GM06990 (cell line): ENCODE measurements around the gene C1orf167.

Source experiments
- DNase-seq: peaks from one replicate; pipeline ENCODE4 v3.0.0-alpha.2; 2011; ENCODE audit not compliant: insufficient read length; ENCODE audit errors: extremely low read depth
- H3K27me3 ChIP-seq: replicated peaks from 2 replicates; pipeline ENCODE4 v1.6.0; 2011; ENCODE audit warnings: low read length; ENCODE audit not compliant: control insufficient read depth, insufficient read depth
- H3K36me3 ChIP-seq: 2 replicates; pipeline ENCODE4 v1.5.1; 2011; ENCODE audit warnings: low read length; ENCODE audit not compliant: control insufficient read depth, insufficient read depth
- H3K4me3 ChIP-seq: replicated peaks from 2 replicates; pipeline ENCODE4 v1.5.1; 2011; ENCODE audit warnings: low read depth, mild to moderate bottlenecking, control low read depth, low read length
- TF ChIP-seq, protein P1 (sequence below): IDR thresholded peaks from 2 replicates; pipeline ENCODE4 v1.5.1; 2011; ENCODE audit warnings: low read length, control low read depth, mild to moderate bottlenecking, inconsistent platforms; ENCODE audit not compliant: insufficient read depth, poor library complexity, severe bottlenecking

The C1orf167 gene

DNA sequence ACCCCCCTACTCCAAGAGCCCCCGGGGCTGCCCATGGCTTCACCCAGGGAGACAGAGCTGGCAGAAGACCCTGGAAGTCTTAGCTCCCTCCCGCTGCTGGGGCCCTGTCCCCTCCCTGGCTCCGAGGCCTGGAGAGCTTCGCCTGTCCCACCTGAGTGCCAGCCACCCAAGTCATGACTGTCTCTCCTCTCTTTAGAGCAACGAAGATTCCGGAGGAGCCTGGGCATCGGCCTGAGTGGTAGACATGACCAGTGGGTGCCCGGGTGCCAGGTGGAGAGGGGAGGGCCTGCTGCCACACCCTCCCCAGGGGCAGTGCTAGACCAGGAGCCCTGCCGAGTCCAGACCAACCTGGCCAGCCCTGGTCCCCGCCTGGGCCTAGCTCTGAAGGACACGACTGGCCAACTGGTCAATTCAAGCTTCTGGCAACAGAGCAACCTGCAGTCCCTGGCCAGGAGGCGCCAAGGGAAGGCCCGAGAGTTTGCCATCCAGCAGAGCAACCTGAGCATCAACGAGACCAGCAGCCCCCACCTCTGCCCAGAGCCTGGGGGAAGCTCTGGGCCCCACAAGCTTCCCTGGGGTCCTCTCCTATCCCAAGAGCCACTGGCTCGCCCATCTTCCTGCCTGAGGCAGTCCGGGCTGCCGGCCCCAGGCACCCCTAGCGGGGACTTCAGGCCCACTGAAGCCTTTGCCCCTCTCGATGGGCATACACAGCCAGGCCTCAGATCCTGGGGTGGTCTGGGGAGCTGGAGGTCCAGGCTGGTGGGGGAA, 3.9 kb downstream of the C1orf167 start:
- no peaks in the 10 kb centered on the region; the same call in 1 of the 2 replicates for H3K27me3 ChIP-seq
- H3K4me3 ChIP-seq, result no peak overlapping the region
- TF ChIP-seq, protein P1, sequence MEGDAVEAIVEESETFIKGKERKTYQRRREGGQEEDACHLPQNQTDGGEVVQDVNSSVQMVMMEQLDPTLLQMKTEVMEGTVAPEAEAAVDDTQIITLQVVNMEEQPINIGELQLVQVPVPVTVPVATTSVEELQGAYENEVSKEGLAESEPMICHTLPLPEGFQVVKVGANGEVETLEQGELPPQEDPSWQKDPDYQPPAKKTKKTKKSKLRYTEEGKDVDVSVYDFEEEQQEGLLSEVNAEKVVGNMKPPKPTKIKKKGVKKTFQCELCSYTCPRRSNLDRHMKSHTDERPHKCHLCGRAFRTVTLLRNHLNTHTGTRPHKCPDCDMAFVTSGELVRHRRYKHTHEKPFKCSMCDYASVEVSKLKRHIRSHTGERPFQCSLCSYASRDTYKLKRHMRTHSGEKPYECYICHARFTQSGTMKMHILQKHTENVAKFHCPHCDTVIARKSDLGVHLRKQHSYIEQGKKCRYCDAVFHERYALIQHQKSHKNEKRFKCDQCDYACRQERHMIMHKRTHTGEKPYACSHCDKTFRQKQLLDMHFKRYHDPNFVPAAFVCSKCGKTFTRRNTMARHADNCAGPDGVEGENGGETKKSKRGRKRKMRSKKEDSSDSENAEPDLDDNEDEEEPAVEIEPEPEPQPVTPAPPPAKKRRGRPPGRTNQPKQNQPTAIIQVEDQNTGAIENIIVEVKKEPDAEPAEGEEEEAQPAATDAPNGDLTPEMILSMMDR, result no peak
- DNase-seq, result no peak
- no peaks in the 10 kb centered on the region for H3K36me3 ChIP-seq

DNA sequence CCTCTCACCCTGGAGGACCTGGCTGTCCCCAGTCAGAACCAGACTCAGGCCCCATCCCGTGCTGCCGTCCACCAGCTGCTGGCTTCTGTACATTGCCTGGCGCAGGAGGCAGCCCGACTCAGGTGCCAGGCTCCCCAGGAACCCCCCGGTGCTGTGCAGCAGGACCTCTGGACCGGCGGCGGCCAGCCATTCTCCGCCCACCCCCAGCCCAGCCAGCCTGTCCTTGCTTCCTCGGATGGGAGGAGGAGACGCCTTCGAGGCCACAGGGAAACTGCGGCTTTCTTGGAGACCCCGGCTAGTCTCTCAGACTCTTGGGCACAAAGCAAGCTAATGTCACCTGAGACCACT, 4.4 kb downstream of the C1orf167 start:
- DNase-seq, result no peak

DNA sequence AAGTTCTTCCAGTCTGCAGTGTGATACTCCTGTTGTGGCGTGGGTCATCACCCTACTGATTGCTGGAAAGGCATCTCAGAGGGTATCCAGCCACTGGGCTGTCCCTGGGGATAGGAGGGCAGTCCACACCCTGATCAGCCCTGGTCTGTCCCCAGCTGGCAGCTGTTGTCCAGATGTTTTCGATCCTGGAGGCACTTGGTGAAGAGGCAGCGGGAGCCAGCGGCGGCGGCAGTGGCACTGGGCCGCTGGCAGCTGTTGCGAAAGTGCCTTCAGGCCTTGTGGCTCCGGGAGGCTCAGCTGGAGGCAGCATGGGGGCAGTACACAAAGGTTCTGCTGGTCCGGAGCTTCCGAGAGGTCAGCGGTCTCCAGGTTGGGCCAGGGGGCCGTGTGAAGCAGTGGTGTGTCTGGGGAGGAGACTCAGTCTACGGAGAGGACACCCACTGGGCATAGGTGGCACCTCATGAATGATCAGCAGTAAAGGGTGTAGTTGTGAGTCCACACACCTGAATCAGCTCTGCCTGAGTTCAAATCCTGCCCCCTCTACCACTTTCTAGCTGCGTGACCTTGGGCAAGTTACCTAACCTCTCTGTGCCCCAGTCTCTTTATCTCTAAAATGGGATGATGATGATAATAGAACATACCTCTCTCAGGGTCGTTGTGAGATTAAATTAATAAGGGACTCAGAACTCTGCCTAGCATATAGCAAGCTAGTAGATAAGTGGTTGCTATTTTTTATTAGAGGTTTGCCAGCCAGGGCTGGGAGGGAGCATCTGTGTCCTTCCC, 6.1 kb downstream of the C1orf167 start:
- DNase-seq, result no peak
- H3K36me3 ChIP-seq, result no peaks in the 10 kb centered on the region

More for the DNA sequence above, 4.4 kb downstream of the C1orf167 start:
- no peak overlapping the region for H3K4me3 ChIP-seq
- no peaks in the 10 kb centered on the region for H3K36me3 ChIP-seq
- no peaks in the 10 kb centered on the region; the same call in 1 of the 2 replicates for H3K27me3 ChIP-seq
- TF ChIP-seq, protein P1, result no peak

GRCh38 chr1:11768821-11769220, 6.8 kb downstream of the C1orf167 start:
- TF ChIP-seq, protein P1, result no peak
- H3K27me3 ChIP-seq, result no peaks in the 10 kb centered on the region; the same call in 1 of the 2 replicates
- no peak for DNase-seq
- no peaks in the 10 kb centered on the region for H3K36me3 ChIP-seq
- H3K4me3 ChIP-seq, result no peak overlapping the region

More for the DNA sequence above, 6.1 kb downstream of the C1orf167 start:
- TF ChIP-seq, protein P1, result no peak
- no peak overlapping the region for H3K4me3 ChIP-seq
- H3K27me3 ChIP-seq, result no peaks in the 10 kb centered on the region; the same call in 1 of the 2 replicates

- no peak overlapping the region for H3K4me3 ChIP-seq
- no peak for DNase-seq
- no peaks in the 10 kb centered on the region; the same call in 1 of the 2 replicates for H3K27me3 ChIP-seq
- H3K36me3 ChIP-seq, result no peaks in the 10 kb centered on the region
- TF ChIP-seq, protein P1, result no peak
Measured at GRCh38 chr1:11769274-11769673, 7.3 kb downstream of the C1orf167 start.
